H1 (cell line): ENCODE measurements around the gene MRC2. TPM values are rescaled to one million over a fixed set of nuclear protein-coding genes. Genes with fewer than 3 reads are reported as not detected.

Experiments
- CTCF ChIA-PET: fragments of 300-600 bp; sonication (Branson Sonifier 250); formaldehyde crosslinking; loops from one replicate; lab custom pipeline; 2021; ENCODE audit not compliant: partially characterized antibody; lab: Charles Lee
- POLR2A ChIA-PET: fragments of 300-600 bp; sonication (Branson Sonifier 250); formaldehyde crosslinking; loops from one replicate; lab custom pipeline; 2021; ENCODE audit warnings: inconsistent platforms; ENCODE audit not compliant: partially characterized antibody; lab: Charles Lee
- DNase-seq, 2 experiments: peaks; one replicate each; pipeline versions ENCODE4 v3.0.0 to v3.0.0-alpha.2; 2010 to 2022; ENCODE audit warnings: low spot score in 2 of 2, low read depth in 1 of 2, mixed read lengths in 1 of 2
- FAIRE-seq: peaks from 2 replicates; lab custom pipeline; 2011; peaks lifted over from hg19 to GRCh38; lab: Jason Lieb, UNC
- H2AFZ ChIP-seq: 2 replicates; pipeline ENCODE4 v1.8.1; 2012; ENCODE audit warnings: low read length, inconsistent platforms
- H2AK5ac ChIP-seq: 2 replicates; pipeline ENCODE4 v1.6.1; 2013; ENCODE audit warnings: low read depth, low read length
- H2BK120ac ChIP-seq: replicated peaks from 2 replicates; pipeline ENCODE3; 2013; ENCODE audit warnings: low read depth, low read length, inconsistent platforms
- H2BK12ac ChIP-seq: 2 replicates; pipeline ENCODE4 v1.6.1; 2013; ENCODE audit warnings: low read depth, low read length
- H2BK15ac ChIP-seq: 2 replicates; pipeline ENCODE4 v1.6.1; 2013; ENCODE audit warnings: low read length
- H2BK20ac ChIP-seq: 2 replicates; pipeline ENCODE4 v1.6.1; 2013; ENCODE audit warnings: low read length
- H2BK5ac ChIP-seq: 2 replicates; pipeline ENCODE4 v1.6.1; 2013; ENCODE audit warnings: low read depth, low read length
- H3K14ac ChIP-seq: 2 replicates; pipeline ENCODE4 v1.6.1; 2013; ENCODE audit warnings: inconsistent platforms; ENCODE audit not compliant: insufficient read length
- H3K18ac ChIP-seq: 2 replicates; pipeline ENCODE4 v1.6.1; 2013; ENCODE audit warnings: low read length; ENCODE audit errors: extremely low read depth
- H3K23ac ChIP-seq: 2 replicates; pipeline ENCODE4 v1.6.1; 2013; ENCODE audit warnings: inconsistent platforms; ENCODE audit not compliant: insufficient read length
- H3K23me2 ChIP-seq: 2 replicates; pipeline ENCODE4 v1.6.1; 2013; ENCODE audit warnings: low read depth, low read length
- H3K27ac ChIP-seq: 2 replicates; pipeline ENCODE4 v1.6.1; 2011; ENCODE audit warnings: low read depth, low read length, inconsistent platforms
- H3K27me3 ChIP-seq, 4 experiments: replicated peaks in 1 of 4; 1 replicate in 1 of 4; 2 replicates in 3 of 4; pipeline versions ENCODE4 v1.6.1 to v1.8.1; 2011 to 2013; ENCODE audit warnings: low read length in 3 of 4, mild to moderate bottlenecking in 3 of 4, inconsistent platforms in 2 of 4, mixed read lengths in 2 of 4, moderate library complexity in 1 of 4; ENCODE audit not compliant: control insufficient read depth in 3 of 4, insufficient read depth in 3 of 4; ENCODE audit errors: extremely low read depth in 1 of 4
- H3K36me3 ChIP-seq, 4 experiments: 2 replicates each; pipeline versions ENCODE4 v1.6.1 to v1.8.1; 2011 to 2013; ENCODE audit warnings: mild to moderate bottlenecking in 4 of 4, low read length in 3 of 4, moderate library complexity in 2 of 4, control low read depth in 1 of 4, inconsistent platforms in 1 of 4; ENCODE audit not compliant: insufficient read depth in 4 of 4, control insufficient read depth in 2 of 4
- H3K4ac ChIP-seq: replicated peaks from 2 replicates; pipeline ENCODE3; 2013; ENCODE audit warnings: low read length, low read depth, mixed read lengths, inconsistent platforms; ENCODE audit not compliant: insufficient read length
- H3K4me1 ChIP-seq, 4 experiments: replicated peaks in 1 of 4; 1 replicate in 1 of 4; 2 replicates in 3 of 4; pipeline versions ENCODE4 v1.6.1 to v1.8.1; 2011 to 2013; ENCODE audit warnings: low read length in 3 of 4, inconsistent platforms in 2 of 4, mixed read lengths in 1 of 4; ENCODE audit not compliant: insufficient read depth in 4 of 4, control insufficient read depth in 3 of 4
- H3K4me2 ChIP-seq, 2 experiments: 2 replicates each; pipeline versions ENCODE4 v1.6.1 to v1.8.1; 2011 to 2013; ENCODE audit warnings: low read depth in 2 of 2, low read length in 2 of 2, control low read depth in 1 of 2, inconsistent platforms in 1 of 2, mild to moderate bottlenecking in 1 of 2; ENCODE audit not compliant: insufficient read depth in 1 of 2
- H3K4me3 ChIP-seq, 4 experiments: fragments of 200-600, 300-600 bp in 1 of 4; sonication (generic), shearing (Covaris generic), sonication (Bioruptor Twin) in 1 of 4; 2 replicates each; pipeline versions ENCODE4 v1.5.1 to v1.8.1; 2011 to 2016; ENCODE audit warnings: low read length in 4 of 4, low read depth in 3 of 4, control low read depth in 2 of 4, inconsistent platforms in 2 of 4, mild to moderate bottlenecking in 2 of 4, mixed read lengths in 1 of 4, moderate library complexity in 1 of 4; ENCODE audit not compliant: insufficient read depth in 2 of 4; ENCODE audit errors: extremely low read depth in 1 of 4
- H3K56ac ChIP-seq: replicated peaks from 2 replicates; pipeline ENCODE3; 2013; ENCODE audit warnings: low read depth, mild to moderate bottlenecking, mixed read lengths, low read length, inconsistent platforms; ENCODE audit not compliant: insufficient read length
- H3K79me1 ChIP-seq: 2 replicates; pipeline ENCODE4 v1.6.1; 2013; ENCODE audit warnings: low read depth, low read length, control low read depth
- H3K79me2 ChIP-seq, 2 experiments: 2 replicates each; pipeline versions ENCODE4 v1.6.1 to v1.8.1; 2012 to 2013; ENCODE audit warnings: low read length in 2 of 2, mild to moderate bottlenecking in 2 of 2, inconsistent platforms in 1 of 2; ENCODE audit not compliant: insufficient read depth in 2 of 2, control insufficient read depth in 1 of 2
- H3K9ac ChIP-seq, 4 experiments: replicated peaks in 1 of 4; 1 replicate in 1 of 4; 2 replicates in 3 of 4; pipeline versions ENCODE4 v1.6.1 to v1.8.1; 2011 to 2013; ENCODE audit warnings: low read depth in 3 of 4, low read length in 3 of 4, control low read depth in 2 of 4, mild to moderate bottlenecking in 2 of 4, moderate library complexity in 2 of 4, inconsistent platforms in 1 of 4; ENCODE audit errors: extremely low read depth in 1 of 4
- H3K9me3 ChIP-seq, 2 experiments: 2 replicates each; pipeline versions ENCODE4 v1.6.1 to v1.8.1; 2012 to 2013; ENCODE audit warnings: mild to moderate bottlenecking in 2 of 2, moderate library complexity in 2 of 2, control low read depth in 1 of 2, inconsistent platforms in 1 of 2, low read depth in 1 of 2, low read length in 1 of 2, mixed read lengths in 1 of 2; ENCODE audit not compliant: insufficient read depth in 2 of 2
- H4K20me1 ChIP-seq, 2 experiments: replicated peaks in 1 of 2; 2 replicates each; pipeline versions ENCODE3 to v1.8.1; 2011 to 2013; ENCODE audit warnings: inconsistent platforms in 2 of 2, low read length in 2 of 2, mild to moderate bottlenecking in 1 of 2; ENCODE audit not compliant: insufficient read depth in 2 of 2, control insufficient read depth in 1 of 2
- H4K5ac ChIP-seq: 2 replicates; pipeline ENCODE4 v1.6.1; 2013; ENCODE audit warnings: low read length, low read depth, mixed read lengths, inconsistent platforms; ENCODE audit not compliant: insufficient read length
- H4K8ac ChIP-seq: 2 replicates; pipeline ENCODE4 v1.8.0; 2013; ENCODE audit warnings: mild to moderate bottlenecking, moderate library complexity, low read length, inconsistent platforms; ENCODE audit not compliant: insufficient read depth; ENCODE audit errors: extremely low read depth
- H4K91ac ChIP-seq: replicated peaks from 2 replicates; pipeline ENCODE3; 2013; ENCODE audit warnings: low read length, mixed read lengths, inconsistent platforms; ENCODE audit not compliant: insufficient read length
- CEBPB ChIP-seq: IDR thresholded peaks from 2 replicates; pipeline ENCODE4 v1.6.1; 2012; ENCODE audit warnings: low read depth, low read length
- EP300 ChIP-seq, 2 experiments: IDR thresholded peaks; 1 replicate in 1 of 2; 2 replicates in 1 of 2; pipeline ENCODE4 v1.6.1; 2011 to 2012; ENCODE audit warnings: low read depth in 2 of 2, low read length in 2 of 2, mild to moderate bottlenecking in 2 of 2, borderline replicate concordance in 1 of 2, inconsistent platforms in 1 of 2, moderate library complexity in 1 of 2
- KDM5A ChIP-seq: fragments of 200-600 bp; IDR thresholded peaks from 2 replicates; pipeline ENCODE4 v1.7.1; 2012; ENCODE audit warnings: mild to moderate bottlenecking, low read length, inconsistent platforms, mixed read lengths
- RAD21 ChIP-seq, 2 experiments: IDR thresholded peaks in 1 of 2; conservative IDR thresholded peaks in 1 of 2; 2 replicates each; pipeline ENCODE4 v1.6.1; 2011; ENCODE audit warnings: low read depth in 2 of 2, low read length in 2 of 2, improper control_type of control experiment in 1 of 2, inconsistent platforms in 1 of 2, mild to moderate bottlenecking in 1 of 2, moderate library complexity in 1 of 2
- RFX5 ChIP-seq: IDR thresholded peaks from 2 replicates; pipeline ENCODE4 v1.6.1; 2011; ENCODE audit warnings: low read depth, low read length, improper control_type of control experiment, borderline replicate concordance
- SAP30 ChIP-seq: fragments of 300-600 bp; sonication (generic); IDR thresholded peaks from 2 replicates; pipeline ENCODE4 v1.7.1; 2012; ENCODE audit warnings: low read length, moderate library complexity, mild to moderate bottlenecking, inconsistent platforms; ENCODE audit not compliant: insufficient read depth, insufficient replicate concordance
- SIRT6 ChIP-seq: IDR thresholded peaks from one replicate; pipeline ENCODE4 v1.7.1; 2012; ENCODE audit warnings: low read length, inconsistent platforms
- SP4 ChIP-seq: IDR thresholded peaks from 2 replicates; pipeline ENCODE4 v1.6.1; 2012; ENCODE audit warnings: low read length, inconsistent platforms
- SUZ12 ChIP-seq: fragments of 200-600 bp; sonication (generic); IDR thresholded peaks from 2 replicates; pipeline ENCODE4 v1.6.1; 2012; ENCODE audit warnings: mild to moderate bottlenecking, inconsistent platforms, low read length, moderate library complexity, mixed read lengths
- TEAD4 ChIP-seq: IDR thresholded peaks from 2 replicates; pipeline ENCODE4 v1.6.1; 2012; ENCODE audit warnings: low read depth, low read length, inconsistent platforms, mixed read lengths
- WGBS, 2 experiments: shearing (Covaris generic) in 1 of 2; methylation state at CpG; one replicate each; pipeline versions ENCODE4 v1.1.6 to v1.1.7; 2013 to 2015; ENCODE audit warnings: low lambda C conversion rate in 2 of 2, mixed read lengths in 2 of 2, inconsistent platforms in 1 of 2, low coverage in 1 of 2, missing lambda C conversion rate in 1 of 2; ENCODE audit not compliant: insufficient replicate concordance in 2 of 2, insufficient coverage in 1 of 2, insufficient read length in 1 of 2; ENCODE audit errors: extremely low coverage in 1 of 2, missing lambda C conversion rate in 1 of 2; 5-methylcytosine and 5-hydroxymethylcytosine counted together
- polyA plus RNA-seq, 7 experiments: library from polyadenylated mRNA; depleted of rRNA in 3 of 7; stranded (reverse) in 5 of 7; unstranded in 2 of 7; fragments of >200 nt in 5 of 7; fragments of 200-250 nt in 2 of 7; gene quantifications; 1 replicate in 5 of 7; 2 replicates in 1 of 7; 4 replicates in 1 of 7; pipeline versions ENCODE4 v1.2.1 to v1.2.3, GENCODE V29; 2011 to 2013; ENCODE audit warnings: missing spikeins in 2 of 7, mixed read lengths in 2 of 7
- total RNA-seq: library from RNA; stranded (reverse); fragmentation: NEBNext Ultra II Directional; extraction: Animal tissue kit (Norgen Biotek cat#: 25700); gene quantifications from 2 replicates; pipeline ENCODE4 v1.2.1, GENCODE V29; 2021
- TF ChIP-seq, protein P1 (sequence below): IDR thresholded peaks from 2 replicates; pipeline ENCODE4 v1.6.1; 2012; ENCODE audit warnings: low read length, inconsistent platforms

MRC2 gene
- total and polyA plus RNA-seq, 2 of the 8 experiments (the other 6 are each of a cell fraction or from before 2014, with no cell fraction given), result 7.0 to 24.2 TPM

DNA sequence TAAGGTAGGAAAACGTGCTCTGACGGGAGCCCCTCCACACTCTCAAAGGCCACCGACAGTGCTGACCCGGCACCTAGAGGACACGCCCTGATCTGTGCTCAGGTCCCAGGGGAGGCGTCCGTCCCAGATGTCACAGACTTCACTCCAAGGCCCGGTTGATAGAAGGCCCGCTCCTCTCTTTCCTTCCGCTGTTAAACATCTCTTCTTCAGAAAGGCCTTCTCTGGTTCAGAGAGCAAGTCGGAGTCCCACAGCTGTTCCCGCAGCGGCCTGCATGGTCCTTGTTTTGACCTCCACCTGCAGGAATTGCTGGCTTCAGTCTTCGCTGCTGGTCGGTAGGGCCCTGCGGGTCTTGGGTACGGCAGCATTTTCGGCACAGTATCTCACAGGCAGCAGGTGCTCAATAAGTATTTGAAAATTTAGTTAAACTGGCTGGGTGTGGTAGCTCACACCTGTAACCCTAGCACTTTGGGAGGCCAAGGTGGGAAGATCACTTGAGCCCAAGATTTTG, 88.5 kb downstream of the MRC2 start:
- no peak overlapping the region for H2AFZ ChIP-seq
- ChIA-PET POLR2A (no interaction called here), CTCF (interaction anchor here (0.7 to 1.1 kb wide), 3 partner anchors 62 to 1215 kb away, joined by 3 read pairs; no protein-coding TSS in a partner anchor)
- H3K79me2 ChIP-seq, result no peaks in the 10 kb centered on the region
- no peak overlapping the region for H3K27ac ChIP-seq
- H2BK20ac ChIP-seq, result no peak overlapping the region
- H3K9ac ChIP-seq, result no peak overlapping the region
- H3K4ac ChIP-seq, result no peak overlapping the region
- no peak overlapping the region for H2BK12ac ChIP-seq
- 0 out of 2 replicates have a peak, but pooled peaks cover 4% of the 10 kb centered on the region for H3K23me2 ChIP-seq
- H3K23ac ChIP-seq, result no peak overlapping the region
- no peaks in the 10 kb centered on the region for H4K20me1 ChIP-seq
- H2BK5ac ChIP-seq, result peak overlapping the region; percentile 55; the same call in 1 of the 2 replicates
- H3K4me2 ChIP-seq, result no peak overlapping the region
- no peak overlapping the region for H3K18ac ChIP-seq
- H3K9me3 ChIP-seq, result no peaks in the 10 kb centered on the region
- H3K79me1 ChIP-seq, result no peaks in the 10 kb centered on the region
- WGBS, 2 experiments, result 91% methylated on average over 18 of the region's 18 CpGs; no CpG with 5 or more reads in 1 of the 2 experiments
- H3K14ac ChIP-seq, result no peak overlapping the region
- H4K5ac ChIP-seq, result no peak overlapping the region
- H3K4me3 ChIP-seq, result no peak overlapping the region
- no peak overlapping the region for H2BK120ac ChIP-seq
- FAIRE-seq, result no peak
- peaks cover 0 to 4% (median 1%) of the 10 kb centered on the region in 4 experiments; a peak in 5 of 7 replicates for H3K4me1 ChIP-seq
- no peaks in the 10 kb centered on the region for H3K36me3 ChIP-seq
- H2AK5ac ChIP-seq, result 0 out of 2 replicates have a peak overlapping the region, but pooled peaks have one; percentile 6
- H4K8ac ChIP-seq, result no peak overlapping the region
- H4K91ac ChIP-seq, result no peak overlapping the region
- 0 out of 7 replicates have a peak, but pooled peaks cover 0 to 1% (median 0%) of the 10 kb centered on the region in 4 experiments for H3K27me3 ChIP-seq
- no peak overlapping the region for H3K56ac ChIP-seq
- H2BK15ac ChIP-seq, result no peak overlapping the region
- DNase-seq, result no peak
- TF ChIP-seq, protein P1, sequence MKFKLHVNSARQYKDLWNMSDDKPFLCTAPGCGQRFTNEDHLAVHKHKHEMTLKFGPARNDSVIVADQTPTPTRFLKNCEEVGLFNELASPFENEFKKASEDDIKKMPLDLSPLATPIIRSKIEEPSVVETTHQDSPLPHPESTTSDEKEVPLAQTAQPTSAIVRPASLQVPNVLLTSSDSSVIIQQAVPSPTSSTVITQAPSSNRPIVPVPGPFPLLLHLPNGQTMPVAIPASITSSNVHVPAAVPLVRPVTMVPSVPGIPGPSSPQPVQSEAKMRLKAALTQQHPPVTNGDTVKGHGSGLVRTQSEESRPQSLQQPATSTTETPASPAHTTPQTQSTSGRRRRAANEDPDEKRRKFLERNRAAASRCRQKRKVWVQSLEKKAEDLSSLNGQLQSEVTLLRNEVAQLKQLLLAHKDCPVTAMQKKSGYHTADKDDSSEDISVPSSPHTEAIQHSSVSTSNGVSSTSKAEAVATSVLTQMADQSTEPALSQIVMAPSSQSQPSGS, result no peak
- TF ChIP-seq KDM5A (no peak), RFX5 (no peak), SP4 (no peak), TEAD4 (no peak), SUZ12 (no peak), SAP30 (no peak), RAD21 (IDR thresholded peaks at IDR 0.05 in 1 of 2, conservative IDR thresholded peaks at IDR 0.05 in 1 of 2; ENCODE audit: low read depth in 2 of 2, low read length in 2 of 2) (no peak), EP300 (IDR thresholded peaks at IDR 0.05; ENCODE audit: borderline replicate concordance in 1 of 2, low read depth in 2 of 2, low read length in 2 of 2) (no peak), SIRT6 (no peak), CEBPB (no peak)
